GM12891 (cell line): ENCODE results near the gene MAN2A2.
"Not testable (repeated sequence)": the region's sequence is repeated elsewhere in the genome, so short reads cannot be mapped to it uniquely, and the experiment has no call there.

Source experiments
- DNase-seq: peaks from one replicate; pipeline ENCODE4 v3.0.0; 2011; ENCODE audit warnings: low spot score; ENCODE audit not compliant: insufficient read length
- FAIRE-seq: peaks from 2 replicates; lab custom pipeline; 2011; peaks lifted over from hg19 to GRCh38; lab: Jason Lieb, UNC
- PAX5 ChIP-seq: IDR thresholded peaks from 2 replicates; pipeline ENCODE4 v1.6.1; 2011; ENCODE audit warnings: low read length, moderate library complexity, mild to moderate bottlenecking; ENCODE audit not compliant: insufficient read depth, severe bottlenecking
- POLR2A ChIP-seq: IDR thresholded peaks from 2 replicates; pipeline ENCODE4 v1.6.1; 2011; ENCODE audit warnings: low read depth, low read length, control low read depth
- POLR2AphosphoS5 ChIP-seq: IDR thresholded peaks from 2 replicates; pipeline ENCODE4 v1.6.1; 2011; ENCODE audit warnings: low read depth, low read length, control low read depth
- POU2F2 ChIP-seq: IDR thresholded peaks from 2 replicates; pipeline ENCODE4 v1.6.1; 2011; ENCODE audit warnings: low read depth, mild to moderate bottlenecking, control low read depth, low read length, moderate library complexity
- SPI1 ChIP-seq: IDR thresholded peaks from 2 replicates; pipeline ENCODE4 v1.6.1; 2011; ENCODE audit warnings: low read depth, low read length, control low read depth
- TAF1 ChIP-seq: IDR thresholded peaks from 2 replicates; pipeline ENCODE4 v1.6.1; 2011; ENCODE audit warnings: low read depth, low read length, control low read depth

The MAN2A2 gene

DNA sequence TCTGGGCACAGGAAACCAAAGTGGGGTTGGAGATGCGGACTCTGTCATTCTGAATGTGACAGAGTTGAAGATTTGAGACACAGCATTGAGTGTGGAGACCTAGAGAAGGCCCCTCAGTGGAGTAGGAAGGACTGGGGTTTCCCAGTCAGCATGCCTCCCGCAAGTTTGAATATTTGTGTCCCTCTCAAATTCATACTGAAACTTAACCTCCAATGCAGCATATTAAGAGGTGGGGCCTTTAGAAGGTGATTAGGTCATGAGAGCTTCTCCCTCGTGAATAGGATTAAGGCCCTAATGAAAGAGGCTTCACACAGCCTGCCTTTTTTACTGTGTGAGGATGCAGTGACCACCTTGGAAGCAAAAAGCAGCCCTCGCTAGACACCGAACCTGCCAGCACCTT is 21.3 kb downstream of the MAN2A2 start:
- FAIRE-seq (peak; percentile 88), DNase-seq (peak; percentile 57)
- TF ChIP-seq POU2F2: peak; percentile 88
- TF ChIP-seq POLR2A: no peak

- not testable (repeated sequence) for DNase-seq, FAIRE-seq
Observed at GRCh38 chr15:90926766-90927165, 23.7 kb downstream of the MAN2A2 start.

- not testable (repeated sequence) for FAIRE-seq, DNase-seq
Observed at GRCh38 chr15:90928106-90928505, 25.0 kb downstream of the MAN2A2 start.

DNA sequence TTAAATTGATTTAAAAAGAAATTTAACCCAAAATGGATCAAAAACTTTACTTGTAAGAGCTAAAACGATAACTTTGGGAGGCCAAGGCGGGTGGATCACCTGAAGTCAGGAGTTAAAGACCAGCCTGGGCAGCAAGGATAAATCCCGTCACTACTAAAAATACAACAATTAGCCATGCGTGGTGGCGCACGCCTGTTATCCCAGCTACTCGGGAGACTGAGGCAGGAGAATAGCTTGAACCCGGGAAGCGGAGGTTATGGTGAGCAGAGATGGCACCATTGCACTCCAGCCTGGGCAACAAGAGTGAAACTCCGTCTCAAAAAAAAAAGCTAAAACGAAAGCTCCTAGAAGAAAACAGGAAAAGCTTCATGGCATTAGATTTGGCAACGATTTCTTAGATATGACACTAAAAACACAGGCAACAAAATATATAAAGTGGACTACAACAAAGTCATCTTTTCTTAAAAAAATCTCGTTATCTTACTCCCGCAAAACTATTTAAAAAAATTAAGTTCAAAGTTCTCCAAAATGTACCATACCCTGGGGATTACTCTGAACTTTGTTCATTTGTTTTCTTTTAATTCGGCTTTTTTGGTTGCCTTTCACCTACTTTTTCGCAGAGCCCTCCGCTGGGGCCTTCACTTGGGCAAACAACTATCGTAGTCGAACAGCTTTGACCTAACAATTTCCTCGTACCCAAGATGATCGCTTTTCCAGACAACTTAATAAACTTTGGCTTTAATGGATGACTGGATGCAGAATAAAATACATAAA is 26.3 kb downstream of the MAN2A2 start:
- TF ChIP-seq POLR2A (no peak), POLR2AphosphoS5 (no peak), POU2F2 (no peak), TAF1 (no peak), SPI1 (no peak), PAX5 (no peak)
- DNase-seq (no peak), FAIRE-seq (no peak)

GRCh38 chr15:90930861-90931574 is 27.9 kb downstream of the MAN2A2 start:
- no peak for FAIRE-seq
- no peak for TF ChIP-seq POLR2AphosphoS5
- no peak for TF ChIP-seq TAF1
- no peak for TF ChIP-seq POU2F2
- TF ChIP-seq PAX5: no peak
- no peak for TF ChIP-seq POLR2A
- TF ChIP-seq SPI1: no peak
- DNase-seq: no peak

DNA sequence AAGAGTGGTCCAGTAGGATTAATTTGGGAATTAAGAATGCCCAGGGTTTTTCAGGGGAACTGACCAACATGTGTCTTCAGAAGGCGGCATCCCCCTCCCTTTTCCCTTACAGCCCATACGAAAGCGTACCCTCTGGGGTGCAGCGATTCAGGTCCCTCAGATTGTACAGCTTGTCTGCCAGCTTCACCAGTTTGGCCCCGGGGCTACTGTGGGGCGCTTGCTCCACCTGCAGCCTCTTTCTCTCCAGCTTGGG is 28.4 kb downstream of the MAN2A2 start:
- FAIRE-seq (no peak), DNase-seq (no peak)
- TF ChIP-seq TAF1: no peak
- no peak for TF ChIP-seq POU2F2
- TF ChIP-seq POLR2AphosphoS5: no peak
- no peak for TF ChIP-seq SPI1
- no peak for TF ChIP-seq PAX5
- no peak for TF ChIP-seq POLR2A

GRCh38 chr15:90931828-90932659 is 28.9 kb downstream of the MAN2A2 start, which contains the start of gene HDDC3:
Gene HDDC3, minus strand, starts transcription at chr15:90932549. Its CDS starts 9 bp downstream, at chr15:90932540.
- peak; percentile 81 for DNase-seq
- peak; percentile 76 for FAIRE-seq
- TF ChIP-seq SPI1 (peak; percentile 34; the same call in 1 of the 2 replicates), POLR2AphosphoS5 (peak; percentile 30; the same call in 1 of the 2 replicates), POLR2A (peak; percentile 51), PAX5 (no peak), POU2F2 (peak; percentile 58; the same call in 1 of the 2 replicates), TAF1 (peak; percentile 76; the same call in 1 of the 2 replicates)

GRCh38 chr15:90932660-90932991 is 29.5 kb downstream of the MAN2A2 start:
- DNase-seq (no peak), FAIRE-seq (no peak)
- no peak for TF ChIP-seq POLR2AphosphoS5
- TF ChIP-seq POLR2A: no peak
- TF ChIP-seq TAF1: no peak
- no peak for TF ChIP-seq PAX5
- TF ChIP-seq SPI1: no peak
- TF ChIP-seq POU2F2: no peak

DNA sequence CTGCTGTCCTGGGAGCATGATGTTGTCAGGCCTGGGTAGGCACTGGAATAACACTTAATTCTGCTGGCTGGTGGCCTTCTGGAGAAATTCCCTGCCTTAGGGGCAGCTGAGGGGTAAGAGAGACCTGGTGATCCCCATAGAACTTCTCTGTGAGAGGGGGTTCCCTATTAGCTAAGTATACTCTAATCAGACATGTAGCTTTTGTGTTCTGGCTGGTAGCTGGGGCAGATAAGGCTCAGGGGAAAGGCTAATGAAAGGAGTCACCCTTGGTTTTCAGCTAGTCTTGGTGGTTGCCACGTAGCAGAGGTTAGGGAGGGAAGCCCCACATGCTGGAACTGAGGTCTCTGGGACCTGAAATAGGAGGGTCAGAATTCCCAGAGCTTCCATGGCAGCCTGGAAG is 30.2 kb downstream of the MAN2A2 start:
- FAIRE-seq (no peak), DNase-seq (no peak)
- no peak for TF ChIP-seq POU2F2
- TF ChIP-seq SPI1: no peak
- no peak for TF ChIP-seq PAX5
- TF ChIP-seq TAF1: no peak
- no peak for TF ChIP-seq POLR2A
- TF ChIP-seq POLR2AphosphoS5: no peak
